ENCODE results near the gene FAIM.
"Not testable (repeated sequence)": the region's sequence is repeated elsewhere in the genome, so short reads cannot be mapped to it uniquely, and the experiment has no call there.

FAIM gene

GRCh38 chr3:138608322-138609135 is at the start of gene FAIM:
Gene FAIM (plus strand): TSS chr3:138608771. CDS start chr3:138619727, 10,956 bp downstream.
- Histone ChIP-seq H3K27ac (ENCODE audit: low read depth, low read length) (peak within 1 kb of the TSS; percentile 71), H3K27me3 (ENCODE audit: insufficient read depth, low read length) (no peaks in the 10 kb centered on the region), H2AFZ (ENCODE audit: low read length, unreplicated experiment) (peak within 1 kb of the TSS; percentile 99), H3K4me1 (ENCODE audit: control insufficient read depth, insufficient read depth, low read length, unreplicated experiment) (peaks cover 16% of the 10 kb centered on the region), H3K79me2 (ENCODE audit: control insufficient read depth, insufficient read depth, low read length, unreplicated experiment) (peaks cover 7% of the 10 kb centered on the region), H3K4me3 (ENCODE audit: low read depth, low read length) (peak within 1 kb of the TSS; percentile 89), H3K36me3 (ENCODE audit: insufficient read depth, low read length) (no peaks in the 10 kb centered on the region)

GRCh38 chr3:138559134-138559533 is 49.4 kb upstream of the FAIM start:
- Histone ChIP-seq H3K36me3 (ENCODE audit: insufficient read depth, low read length) (peaks cover 4% of the 10 kb centered on the region; the same call in 1 of the 2 replicates), H3K79me2 (ENCODE audit: control insufficient read depth, insufficient read depth, low read length, unreplicated experiment) (no peaks in the 10 kb centered on the region), H2AFZ (ENCODE audit: low read length, unreplicated experiment) (no peak overlapping the region), H3K27me3 (ENCODE audit: insufficient read depth, low read length) (no peaks in the 10 kb centered on the region), H3K4me3 (ENCODE audit: low read depth, low read length) (no peak overlapping the region), H3K4me1 (ENCODE audit: control insufficient read depth, insufficient read depth, low read length, unreplicated experiment) (no peaks in the 10 kb centered on the region), H3K27ac (ENCODE audit: low read depth, low read length) (no peak overlapping the region)

GRCh38 chr3:138560501-138560900 is 48.1 kb upstream of the FAIM start:
- Histone ChIP-seq H3K36me3 (ENCODE audit: insufficient read depth, low read length) (peaks cover 4% of the 10 kb centered on the region; the same call in 1 of the 2 replicates), H3K27ac (ENCODE audit: low read depth, low read length) (no peak overlapping the region), H3K79me2 (ENCODE audit: control insufficient read depth, insufficient read depth, low read length, unreplicated experiment) (no peaks in the 10 kb centered on the region), H3K27me3 (ENCODE audit: insufficient read depth, low read length) (no peaks in the 10 kb centered on the region), H2AFZ (ENCODE audit: low read length, unreplicated experiment) (no peak overlapping the region), H3K4me3 (ENCODE audit: low read depth, low read length) (no peak overlapping the region), H3K4me1 (ENCODE audit: control insufficient read depth, insufficient read depth, low read length, unreplicated experiment) (no peaks in the 10 kb centered on the region)

GRCh38 chr3:138562902-138563301 is 45.7 kb upstream of the FAIM start:
- H3K79me2 ChIP-seq (ENCODE audit: control insufficient read depth, insufficient read depth, low read length, unreplicated experiment); H3K36me3 ChIP-seq (ENCODE audit: insufficient read depth, low read length); H2AFZ ChIP-seq (ENCODE audit: low read length, unreplicated experiment); H3K27me3 ChIP-seq (ENCODE audit: insufficient read depth, low read length); H3K4me1 ChIP-seq (ENCODE audit: control insufficient read depth, insufficient read depth, low read length, unreplicated experiment); H3K27ac ChIP-seq (ENCODE audit: low read depth, low read length); H3K4me3 ChIP-seq (ENCODE audit: low read depth, low read length): not testable (repeated sequence)

GRCh38 chr3:138566293-138566692 is 42.3 kb upstream of the FAIM start:
- H3K36me3 ChIP-seq (ENCODE audit: insufficient read depth, low read length); H3K4me3 ChIP-seq (ENCODE audit: low read depth, low read length); H3K27me3 ChIP-seq (ENCODE audit: insufficient read depth, low read length); H2AFZ ChIP-seq (ENCODE audit: low read length, unreplicated experiment); H3K4me1 ChIP-seq (ENCODE audit: control insufficient read depth, insufficient read depth, low read length, unreplicated experiment); H3K27ac ChIP-seq (ENCODE audit: low read depth, low read length); H3K79me2 ChIP-seq (ENCODE audit: control insufficient read depth, insufficient read depth, low read length, unreplicated experiment): not testable (repeated sequence)

GRCh38 chr3:138567403-138567802 is 41.2 kb upstream of the FAIM start:
- Histone ChIP-seq H3K4me3 (ENCODE audit: low read depth, low read length) (no peak overlapping the region), H3K27me3 (ENCODE audit: insufficient read depth, low read length) (no peaks in the 10 kb centered on the region), H3K27ac (ENCODE audit: low read depth, low read length) (no peak overlapping the region), H3K4me1 (ENCODE audit: control insufficient read depth, insufficient read depth, low read length, unreplicated experiment) (no peaks in the 10 kb centered on the region), H3K79me2 (ENCODE audit: control insufficient read depth, insufficient read depth, low read length, unreplicated experiment) (no peaks in the 10 kb centered on the region), H3K36me3 (ENCODE audit: insufficient read depth, low read length) (peaks cover 4% of the 10 kb centered on the region; the same call in 1 of the 2 replicates), H2AFZ (ENCODE audit: low read length, unreplicated experiment) (no peak overlapping the region)

- no peak overlapping the region for H2AFZ ChIP-seq (ENCODE audit: low read length, unreplicated experiment)
- H3K79me2 ChIP-seq (ENCODE audit: control insufficient read depth, insufficient read depth, low read length, unreplicated experiment) = no peaks in the 10 kb centered on the region
- H3K27me3 ChIP-seq (ENCODE audit: insufficient read depth, low read length) = no peaks in the 10 kb centered on the region
- no peak overlapping the region for H3K4me3 ChIP-seq (ENCODE audit: low read depth, low read length)
- no peaks in the 10 kb centered on the region for H3K4me1 ChIP-seq (ENCODE audit: control insufficient read depth, insufficient read depth, low read length, unreplicated experiment)
- peaks cover 12% of the 10 kb centered on the region for H3K36me3 ChIP-seq (ENCODE audit: insufficient read depth, low read length)
- no peak overlapping the region for H3K27ac ChIP-seq (ENCODE audit: low read depth, low read length)
These were observed 39.5 kb upstream of the FAIM start for GRCh38 chr3:138569090-138569489.

GRCh38 chr3:138569624-138570023 is 38.9 kb upstream of the FAIM start:
- H3K27me3 ChIP-seq (ENCODE audit: insufficient read depth, low read length); H2AFZ ChIP-seq (ENCODE audit: low read length, unreplicated experiment); H3K4me3 ChIP-seq (ENCODE audit: low read depth, low read length); H3K79me2 ChIP-seq (ENCODE audit: control insufficient read depth, insufficient read depth, low read length, unreplicated experiment); H3K4me1 ChIP-seq (ENCODE audit: control insufficient read depth, insufficient read depth, low read length, unreplicated experiment); H3K27ac ChIP-seq (ENCODE audit: low read depth, low read length): not testable (repeated sequence)
- peaks cover 12% of the 10 kb centered on the region for H3K36me3 ChIP-seq (ENCODE audit: insufficient read depth, low read length)

- no peak overlapping the region for H3K4me3 ChIP-seq (ENCODE audit: low read depth, low read length)
- H3K36me3 ChIP-seq (ENCODE audit: insufficient read depth, low read length) = peaks cover 12% of the 10 kb centered on the region
- peaks cover 3% of the 10 kb centered on the region for H3K4me1 ChIP-seq (ENCODE audit: control insufficient read depth, insufficient read depth, low read length, unreplicated experiment)
- H3K79me2 ChIP-seq (ENCODE audit: control insufficient read depth, insufficient read depth, low read length, unreplicated experiment) = peaks cover 4% of the 10 kb centered on the region
- H2AFZ ChIP-seq (ENCODE audit: low read length, unreplicated experiment) = no peak overlapping the region
- H3K27ac ChIP-seq (ENCODE audit: low read depth, low read length) = no peak overlapping the region
- H3K27me3 ChIP-seq (ENCODE audit: insufficient read depth, low read length) = no peaks in the 10 kb centered on the region
These were observed 35.4 kb upstream of the FAIM start for GRCh38 chr3:138573138-138573537.

GRCh38 chr3:138578141-138578540 is 30.4 kb upstream of the FAIM start:
- Histone ChIP-seq H3K4me3 (ENCODE audit: low read depth, low read length) (peak overlapping the region; percentile 25; the same call in 1 of the 2 replicates), H3K27ac (ENCODE audit: low read depth, low read length) (peak overlapping the region; percentile 9; the same call in 1 of the 2 replicates), H3K27me3 (ENCODE audit: insufficient read depth, low read length) (no peaks in the 10 kb centered on the region), H3K36me3 (ENCODE audit: insufficient read depth, low read length) (peaks cover 5% of the 10 kb centered on the region; the same call in 1 of the 2 replicates), H2AFZ (ENCODE audit: low read length, unreplicated experiment) (peak overlapping the region; percentile 89), H3K79me2 (ENCODE audit: control insufficient read depth, insufficient read depth, low read length, unreplicated experiment) (peaks cover 16% of the 10 kb centered on the region), H3K4me1 (ENCODE audit: control insufficient read depth, insufficient read depth, low read length, unreplicated experiment) (peaks cover 4% of the 10 kb centered on the region)

GRCh38 chr3:138578961-138579574 is 29.5 kb upstream of the FAIM start:
- no peaks in the 10 kb centered on the region for H3K36me3 ChIP-seq (ENCODE audit: insufficient read depth, low read length)
- H3K79me2 ChIP-seq (ENCODE audit: control insufficient read depth, insufficient read depth, low read length, unreplicated experiment) = peaks cover 16% of the 10 kb centered on the region
- H2AFZ ChIP-seq (ENCODE audit: low read length, unreplicated experiment) = no peak overlapping the region
- no peak overlapping the region for H3K27ac ChIP-seq (ENCODE audit: low read depth, low read length)
- H3K27me3 ChIP-seq (ENCODE audit: insufficient read depth, low read length) = no peaks in the 10 kb centered on the region
- no peak overlapping the region for H3K4me3 ChIP-seq (ENCODE audit: low read depth, low read length)
- H3K4me1 ChIP-seq (ENCODE audit: control insufficient read depth, insufficient read depth, low read length, unreplicated experiment) = peaks cover 4% of the 10 kb centered on the region
